GM18505 (cell line): ENCODE results near the gene GADL1.

Experiments
- ATAC-seq: cut with Tn5 transposase; IDR thresholded peaks from one replicate; pipeline ENCODE4 v1.9.1; 2021; ENCODE audit not compliant: unreplicated experiment
- POLR2A ChIP-seq: IDR thresholded peaks from 4 replicates; pipeline ENCODE4 v1.6.1; 2011; ENCODE audit warnings: borderline replicate concordance; ENCODE audit not compliant: insufficient read depth, insufficient read length; ENCODE audit errors: extremely low read depth

GADL1 gene

GRCh38 chr3:30819067-30819798 lies 75.2 kb downstream of the GADL1 start:
- no peak for ATAC-seq
- no peak for TF ChIP-seq POLR2A

DNA sequence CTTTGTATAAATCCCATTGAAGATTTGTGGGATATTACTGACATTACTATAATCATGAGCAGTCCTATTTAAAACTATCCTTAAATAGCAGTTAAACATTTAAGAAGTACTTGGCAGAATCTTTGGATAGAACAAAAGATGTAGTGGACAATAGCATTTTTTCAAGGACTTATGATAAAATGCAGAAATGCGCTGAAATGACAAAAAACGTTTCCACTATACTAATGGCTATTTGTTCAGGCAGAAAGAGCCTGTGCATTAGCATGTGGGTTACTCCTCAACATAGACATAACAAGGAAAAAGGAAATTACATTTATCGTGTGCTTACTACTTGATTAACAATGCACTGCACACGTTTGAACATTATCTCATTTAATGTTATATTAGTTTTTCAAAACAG lies 80.7 kb downstream of the GADL1 start:
- TF ChIP-seq POLR2A, result no peak
- no peak for ATAC-seq

DNA sequence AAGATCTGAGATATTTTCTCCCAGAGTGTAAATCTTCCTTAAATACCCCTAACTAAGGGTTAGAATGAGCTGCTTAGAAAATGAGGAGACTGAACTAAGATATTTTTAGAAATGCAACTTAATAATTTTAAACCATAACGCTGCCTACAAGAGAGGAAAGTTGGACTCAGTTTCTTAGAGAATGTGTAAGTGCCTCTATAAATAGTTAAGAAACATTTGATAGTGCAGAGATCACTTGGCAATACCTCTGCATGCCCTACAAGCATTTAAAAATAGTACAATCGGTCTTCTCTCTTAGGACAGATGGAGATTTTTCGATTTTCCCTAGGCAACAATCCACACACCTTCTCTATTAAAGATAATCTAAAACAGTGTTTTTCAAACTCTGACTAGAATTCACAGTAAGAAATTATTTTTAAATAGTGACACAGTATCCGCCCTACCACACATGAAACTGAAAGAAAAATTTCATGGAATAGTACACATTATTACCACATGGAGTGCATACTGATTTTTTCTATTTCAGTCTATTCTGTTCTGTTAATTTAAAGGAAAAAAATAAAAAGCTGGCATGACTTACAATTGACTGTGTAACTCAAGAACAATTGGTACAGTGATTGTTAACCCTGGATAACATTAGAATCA lies 83.2 kb downstream of the GADL1 start:
- ATAC-seq, result no peak
- no peak for TF ChIP-seq POLR2A

DNA sequence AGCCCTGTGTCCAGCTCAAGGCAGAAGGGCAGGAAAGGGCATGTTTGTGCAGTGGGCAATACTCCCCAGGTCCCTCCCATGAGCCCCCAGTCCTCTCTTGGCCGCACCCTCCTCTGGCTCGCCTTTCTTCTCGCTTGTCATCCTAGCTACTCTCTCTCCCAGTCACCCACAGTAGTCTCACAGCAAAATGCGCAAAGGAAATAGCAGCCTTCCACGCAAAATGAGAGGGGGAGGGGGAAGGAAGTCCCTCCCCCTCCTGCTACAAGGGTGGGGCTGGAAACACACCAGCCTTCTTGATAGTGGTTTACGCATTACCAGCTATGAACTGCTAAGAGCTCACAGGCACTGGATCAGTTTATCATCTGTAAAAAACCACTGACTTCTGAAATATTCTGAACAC lies 83.8 kb downstream of the GADL1 start:
- ATAC-seq, result no peak
- TF ChIP-seq POLR2A, result no peak

DNA sequence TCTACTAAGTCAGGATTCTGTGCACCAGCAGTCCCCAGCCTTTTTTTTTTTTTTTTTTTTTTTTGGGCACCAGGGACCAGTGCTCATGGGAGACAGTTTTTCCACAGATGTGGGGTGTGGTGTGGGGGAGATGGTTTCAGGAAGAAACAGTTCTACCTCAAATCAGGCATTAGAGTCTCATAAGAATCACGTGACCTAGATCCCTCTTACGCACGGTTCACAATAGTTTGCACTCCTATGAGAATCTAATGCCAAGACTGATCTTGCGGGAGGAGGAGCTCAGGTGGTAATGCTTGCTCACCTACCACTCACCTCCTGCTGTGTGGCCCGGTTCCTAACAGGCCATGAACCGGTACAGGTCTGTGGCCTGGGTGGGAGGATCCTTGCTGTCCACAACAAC lies 88.8 kb downstream of the GADL1 start:
- no peak for TF ChIP-seq POLR2A
- ATAC-seq, result no peak

- ATAC-seq, result no peak
- no peak for TF ChIP-seq POLR2A
Measured at GRCh38 chr3:30804984-30805383, 89.5 kb downstream of the GADL1 start.

DNA sequence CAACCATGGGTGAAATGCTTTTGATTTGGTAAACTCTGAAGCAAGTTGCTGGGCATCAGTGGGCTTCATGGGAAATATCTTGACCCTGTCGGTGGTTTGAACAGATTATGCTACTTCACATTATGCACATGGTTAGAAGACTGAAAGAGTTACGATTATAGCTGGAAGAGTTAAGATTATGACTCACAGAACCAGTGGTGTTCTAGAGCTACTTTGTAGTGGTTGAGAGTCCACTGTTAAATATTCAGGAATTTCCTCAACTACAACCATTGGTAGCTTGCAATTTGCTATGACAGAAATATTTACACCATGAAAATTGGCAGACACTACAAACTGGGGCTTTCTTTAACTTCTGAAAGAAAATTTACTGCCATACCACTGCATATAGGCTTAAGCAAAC lies 99.3 kb downstream of the GADL1 start:
- no peak for ATAC-seq
- no peak for TF ChIP-seq POLR2A

- no peak for TF ChIP-seq POLR2A
- no peak for ATAC-seq
Measured at GRCh38 chr3:30793740-30794139, 100.7 kb downstream of the GADL1 start.

DNA sequence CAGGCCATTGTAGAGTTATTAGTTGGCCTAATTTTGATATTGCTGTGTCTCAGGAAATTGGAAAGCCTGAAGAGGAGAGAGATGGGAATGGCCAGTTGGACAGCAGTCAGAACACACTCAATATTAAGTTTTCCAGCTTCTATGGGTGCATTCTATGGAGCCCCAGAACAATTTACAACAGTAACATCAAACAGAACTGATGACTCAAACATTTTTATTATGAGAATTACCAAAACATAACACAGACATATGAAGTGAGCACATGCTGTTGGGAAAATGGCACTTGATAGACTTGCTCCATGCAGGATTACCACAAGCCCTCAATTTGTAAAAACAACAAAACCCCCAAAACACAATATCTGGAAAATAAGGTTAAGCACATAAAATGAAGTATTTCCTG lies 104.3 kb downstream of the GADL1 start:
- no peak for ATAC-seq
- TF ChIP-seq POLR2A, result no peak

GRCh38 chr3:30786365-30786764 lies 108.1 kb downstream of the GADL1 start:
- ATAC-seq, result no peak
- no peak for TF ChIP-seq POLR2A

DNA sequence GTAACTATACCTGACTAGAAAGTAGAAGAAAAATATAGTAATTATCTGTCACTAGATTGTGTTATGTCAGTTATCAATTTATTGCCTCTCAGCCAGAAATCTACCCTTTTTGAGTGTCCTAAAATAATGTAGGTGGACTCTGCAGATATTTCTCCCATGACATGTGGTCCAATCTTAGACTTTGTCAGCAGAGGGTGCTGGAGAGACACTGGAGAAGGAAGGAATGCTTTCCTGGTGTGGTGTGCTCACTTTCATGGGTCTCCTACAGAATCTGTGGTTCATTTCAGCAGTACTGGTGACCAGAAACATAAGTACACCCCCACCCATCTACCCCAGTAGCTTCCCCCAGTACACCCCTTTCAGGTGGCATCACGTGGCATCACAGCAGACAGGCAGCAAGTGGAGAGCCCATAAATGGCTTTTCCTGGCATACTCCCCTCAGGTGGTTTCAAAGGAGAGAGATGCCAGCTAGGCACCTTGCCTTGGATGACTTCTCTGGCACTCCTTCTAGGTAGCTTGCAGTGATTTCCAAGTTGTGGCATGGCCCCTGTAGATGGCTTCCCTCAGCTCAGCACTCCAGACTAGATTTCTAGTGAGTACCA lies 114.7 kb downstream of the GADL1 start:
- no peak for ATAC-seq
- no peak for TF ChIP-seq POLR2A

- no peak for ATAC-seq
- no peak for TF ChIP-seq POLR2A
Measured at GRCh38 chr3:30778933-30779332, 115.5 kb downstream of the GADL1 start.

DNA sequence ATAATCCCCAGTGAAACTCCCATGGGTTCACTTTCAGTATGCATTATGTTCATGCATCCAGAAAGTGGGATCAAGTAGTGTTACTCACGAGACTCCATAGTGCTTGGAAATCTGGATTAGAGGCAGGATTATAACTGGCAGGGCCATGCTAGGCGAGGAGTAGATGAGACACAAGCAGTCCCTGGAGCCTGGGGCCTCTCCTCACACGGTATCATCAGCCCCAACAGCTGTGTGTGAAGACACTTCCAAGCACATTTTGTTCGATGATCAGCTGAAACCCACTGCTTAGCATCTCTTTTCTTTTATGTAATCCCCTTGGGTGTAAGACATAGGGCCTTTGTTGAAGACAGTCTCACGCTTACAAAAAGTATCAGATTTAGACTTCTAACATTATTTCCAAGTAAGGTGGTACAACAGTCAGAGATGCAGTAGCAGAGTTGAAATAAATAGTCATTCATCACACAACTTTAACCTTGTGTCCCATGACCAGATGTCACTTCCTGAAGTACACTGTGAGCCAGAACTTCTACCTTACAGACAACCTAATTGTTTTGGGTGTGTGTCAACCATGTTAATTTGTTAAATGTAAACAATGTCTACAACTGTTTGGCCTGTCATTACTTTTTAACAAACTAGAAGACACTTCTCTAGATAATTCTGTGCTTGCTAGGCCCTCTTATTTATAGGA lies 116.9 kb downstream of the GADL1 start:
- TF ChIP-seq POLR2A, result no peak
- ATAC-seq, result no peak

DNA sequence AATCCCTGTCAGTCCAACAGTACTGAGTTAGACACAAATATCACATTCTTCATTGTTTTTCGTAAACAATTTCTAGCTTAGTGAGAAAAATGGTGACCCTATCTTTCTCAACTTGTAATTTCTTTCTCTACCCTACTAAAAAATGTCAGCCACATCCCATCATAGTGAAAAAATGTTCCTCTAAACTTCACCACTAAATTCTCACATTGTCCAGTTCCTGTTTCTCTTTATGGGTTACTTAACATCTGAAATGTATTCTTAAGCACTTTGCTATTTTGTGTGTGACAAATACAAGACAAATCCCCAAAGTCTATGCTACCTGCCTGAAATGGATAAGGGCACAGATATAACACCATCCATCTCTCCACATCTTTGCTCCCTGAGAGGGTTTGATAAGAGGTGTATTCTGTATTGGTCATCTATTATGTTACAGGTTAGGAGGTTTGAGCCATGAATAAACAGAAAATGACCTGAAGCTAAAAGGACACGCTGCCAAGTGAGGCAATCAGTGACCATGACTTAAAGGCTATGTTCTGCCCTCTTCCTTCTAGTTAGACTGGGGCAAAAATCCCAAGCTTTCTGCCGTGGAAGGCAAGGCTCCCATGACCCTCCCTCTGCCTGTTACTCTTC lies 118.2 kb downstream of the GADL1 start:
- no peak for ATAC-seq
- TF ChIP-seq POLR2A, result no peak

- TF ChIP-seq POLR2A, result no peak
- no peak for ATAC-seq
Measured at GRCh38 chr3:30775040-30775439, 119.4 kb downstream of the GADL1 start.
